Measurements from ENCODE around the gene RBP3.

RBP3 gene

GRCh38 chr10:47379445-47379785 is 31.3 kb downstream of the RBP3 start:
- no peak for DNase-seq
- TF ChIP-seq CTCF (IDR thresholded peaks at IDR 0.05; ENCODE audit: low read length) (no peak), EZH2 (optimal IDR thresholded peaks at IDR 0.05; ENCODE audit: low read depth, low read length) (no peak), EZH2phosphoT487 (IDR thresholded peaks at IDR 0.05; ENCODE audit: low read length) (no peak)
- H3K36me3 ChIP-seq (replicated peaks; ENCODE audit: insufficient read depth, low read length) = no peaks in the 10 kb centered on the region
- peaks cover 4% of the 10 kb centered on the region; the same call in 1 of the 2 replicates for H3K4me1 ChIP-seq (ENCODE audit: low read length)
- H3K27ac ChIP-seq (ENCODE audit: low read length) = no peak overlapping the region
- no peaks in the 10 kb centered on the region for H3K9me2 ChIP-seq (replicated peaks; ENCODE audit: insufficient read depth, low read length)
- no peaks in the 10 kb centered on the region for H3F3A ChIP-seq (ENCODE audit: insufficient read depth, low read length)
- H3K9ac ChIP-seq (ENCODE audit: low read length) = no peak overlapping the region
- H3K4me3 ChIP-seq (ENCODE audit: low read length) = no peak overlapping the region
- no peaks in the 10 kb centered on the region for H3K79me2 ChIP-seq (ENCODE audit: low read length)
- H3K27me3 ChIP-seq (replicated peaks; ENCODE audit: insufficient read depth, low read length) = peaks cover 95% of the 10 kb centered on the region
- H3K9me3 ChIP-seq (replicated peaks; ENCODE audit: insufficient read depth, low read length) = no peaks in the 10 kb centered on the region
- H3K4me2 ChIP-seq (ENCODE audit: low read depth, low read length) = no peak overlapping the region
- H4K20me1 ChIP-seq (ENCODE audit: insufficient read depth, low read length) = no peaks in the 10 kb centered on the region
- H2AFZ ChIP-seq (ENCODE audit: low read length) = no peak overlapping the region

GRCh38 chr10:47379901-47380300 is 31.7 kb downstream of the RBP3 start:
- H2AFZ ChIP-seq (ENCODE audit: low read length) = no peak overlapping the region
- H4K20me1 ChIP-seq (ENCODE audit: insufficient read depth, low read length) = no peaks in the 10 kb centered on the region; the same call in 1 of the 2 replicates
- no peak overlapping the region for H3K4me2 ChIP-seq (ENCODE audit: low read depth, low read length)
- H3K27me3 ChIP-seq (replicated peaks; ENCODE audit: insufficient read depth, low read length) = peaks cover 93% of the 10 kb centered on the region
- H3K27ac ChIP-seq (ENCODE audit: low read length) = no peak overlapping the region
- no peaks in the 10 kb centered on the region for H3K79me2 ChIP-seq (ENCODE audit: low read length)
- H3K4me3 ChIP-seq (ENCODE audit: low read length) = no peak overlapping the region
- H3F3A ChIP-seq (ENCODE audit: insufficient read depth, low read length) = no peaks in the 10 kb centered on the region
- no peak for DNase-seq
- H3K36me3 ChIP-seq (replicated peaks; ENCODE audit: insufficient read depth, low read length) = no peaks in the 10 kb centered on the region
- no peaks in the 10 kb centered on the region for H3K9me2 ChIP-seq (replicated peaks; ENCODE audit: insufficient read depth, low read length)
- no peak overlapping the region for H3K9ac ChIP-seq (ENCODE audit: low read length)
- no peak for TF ChIP-seq EZH2 (optimal IDR thresholded peaks at IDR 0.05; ENCODE audit: low read depth, low read length)
- TF ChIP-seq EZH2phosphoT487 (IDR thresholded peaks at IDR 0.05; ENCODE audit: low read length) = no peak
- TF ChIP-seq CTCF (IDR thresholded peaks at IDR 0.05; ENCODE audit: low read length) = no peak
- no peaks in the 10 kb centered on the region for H3K9me3 ChIP-seq (replicated peaks; ENCODE audit: insufficient read depth, low read length)
- peaks cover 4% of the 10 kb centered on the region; the same call in 1 of the 2 replicates for H3K4me1 ChIP-seq (ENCODE audit: low read length)

DNA sequence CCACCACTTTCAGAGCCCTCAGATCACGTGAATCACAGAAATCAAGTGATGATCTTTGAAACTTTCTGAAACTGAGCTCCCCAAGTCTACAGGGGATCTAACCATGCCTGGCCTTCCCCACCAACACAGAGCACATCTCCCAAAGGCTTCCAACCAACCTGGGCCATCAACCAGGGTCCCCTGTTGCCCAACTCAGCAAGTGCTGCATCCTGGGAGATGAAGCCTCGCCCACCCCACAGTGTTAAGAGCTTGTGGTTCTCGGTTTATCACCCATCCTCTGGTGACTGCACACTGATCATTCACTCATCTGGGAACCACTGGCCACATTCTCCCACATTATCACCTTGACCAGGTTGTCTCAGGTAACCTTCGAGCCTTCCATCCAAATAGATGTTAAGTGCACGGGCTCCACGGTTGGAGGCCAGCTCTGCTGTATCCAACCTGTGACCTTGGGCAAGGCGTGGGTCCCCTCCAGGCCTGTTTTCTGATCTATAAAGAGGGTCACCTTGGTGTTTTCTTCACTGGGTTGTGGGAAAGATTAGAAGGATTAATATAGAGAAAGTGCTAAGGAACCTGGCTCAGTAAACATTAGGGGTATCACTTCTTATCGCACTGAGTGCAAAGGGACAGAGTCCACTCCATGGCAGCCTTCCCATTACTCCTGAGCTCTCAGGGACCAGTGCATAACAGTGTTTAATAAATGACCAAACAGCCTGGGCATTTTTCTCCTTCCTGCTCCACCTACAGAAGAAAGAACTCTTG is 32.4 kb downstream of the RBP3 start:
- no peak overlapping the region for H3K4me3 ChIP-seq (ENCODE audit: low read length)
- no peaks in the 10 kb centered on the region for H3K9me3 ChIP-seq (replicated peaks; ENCODE audit: insufficient read depth, low read length)
- H3K27ac ChIP-seq (ENCODE audit: low read length) = no peak overlapping the region
- no peak for DNase-seq
- no peak overlapping the region for H3K4me2 ChIP-seq (ENCODE audit: low read depth, low read length)
- H3F3A ChIP-seq (ENCODE audit: insufficient read depth, low read length) = no peaks in the 10 kb centered on the region
- H3K9ac ChIP-seq (ENCODE audit: low read length) = no peak overlapping the region
- peaks cover 94% of the 10 kb centered on the region for H3K27me3 ChIP-seq (replicated peaks; ENCODE audit: insufficient read depth, low read length)
- H3K4me1 ChIP-seq (ENCODE audit: low read length) = peaks cover 4% of the 10 kb centered on the region; the same call in 1 of the 2 replicates
- no peak overlapping the region for H2AFZ ChIP-seq (ENCODE audit: low read length)
- H3K36me3 ChIP-seq (replicated peaks; ENCODE audit: insufficient read depth, low read length) = no peaks in the 10 kb centered on the region
- no peaks in the 10 kb centered on the region; the same call in 1 of the 2 replicates for H4K20me1 ChIP-seq (ENCODE audit: insufficient read depth, low read length)
- H3K79me2 ChIP-seq (ENCODE audit: low read length) = no peaks in the 10 kb centered on the region
- TF ChIP-seq EZH2 (optimal IDR thresholded peaks at IDR 0.05; ENCODE audit: low read depth, low read length) (no peak), CTCF (IDR thresholded peaks at IDR 0.05; ENCODE audit: low read length) (no peak), EZH2phosphoT487 (IDR thresholded peaks at IDR 0.05; ENCODE audit: low read length) (no peak)
- no peaks in the 10 kb centered on the region for H3K9me2 ChIP-seq (replicated peaks; ENCODE audit: insufficient read depth, low read length)
